ENCODE results near the gene KIRREL1. TPM values are rescaled to one million over a fixed set of nuclear protein-coding genes. Genes with fewer than 3 reads are reported as not detected.

Gene KIRREL1
- total and polyA plus RNA-seq, 2 donors from 2014 or later, result 13.7 to 54.9 TPM

GRCh38 chr1:158121604-158122254 is 128.3 kb downstream of the KIRREL1 start:
- Histone ChIP-seq H3K9me3 (ENCODE audit: control insufficient read depth in 2 of 3, insufficient read depth in 1 of 3, low read length in 3 of 3) (no peaks in the 10 kb centered on the region), H3K4me1 (ENCODE audit: control insufficient read depth in 2 of 3, insufficient read depth in 2 of 3, low read depth in 1 of 3, low read length in 3 of 3) (peaks cover 0 to 10% (median 4%) of the 10 kb centered on the region in 3 donors), H3K36me3 (ENCODE audit: control insufficient read depth in 2 of 3, insufficient read depth in 3 of 3, low read length in 3 of 3) (no peaks in the 10 kb centered on the region), H3K27me3 (ENCODE audit: control insufficient read depth, insufficient read depth, low read length) (no peaks in the 10 kb centered on the region), H3K4me3 (ENCODE audit: low read length in 3 of 3) (no peak overlapping the region), H3K9ac (ENCODE audit: low read length in 3 of 3) (no peak overlapping the region), H3K27ac (ENCODE audit: low read depth in 2 of 2, low read length in 2 of 2) (no peak overlapping the region)
- no peak for FAIRE-seq
- peak; percentile 71 for TF ChIP-seq CTCF (IDR thresholded peaks at IDR 0.05; ENCODE audit: borderline replicate concordance, extremely low read depth, insufficient read depth)
- intact Hi-C loops (cut with DNase I), result loop anchor here (5.0 kb wide), 1 partner anchor 144 kb away; no protein-coding TSS in a partner anchor
- DNase-seq, result peak in 4 of 5 donors; percentile 76 to 88 (median 83)

- no peak overlapping the region for H3K9ac ChIP-seq (ENCODE audit: low read length in 3 of 3)
- intact Hi-C loops (cut with DNase I), result loop anchor here (5.0 kb wide), 1 partner anchor 146 kb away; no protein-coding TSS in a partner anchor
- no peaks in the 10 kb centered on the region for H3K9me3 ChIP-seq (ENCODE audit: control insufficient read depth in 2 of 3, insufficient read depth in 1 of 3, low read length in 3 of 3)
- TF ChIP-seq CTCF (IDR thresholded peaks at IDR 0.05; ENCODE audit: borderline replicate concordance, extremely low read depth, insufficient read depth), result no peak
- H3K4me3 ChIP-seq (ENCODE audit: low read length in 3 of 3), result no peak overlapping the region
- no peaks in the 10 kb centered on the region for H3K27me3 ChIP-seq (ENCODE audit: control insufficient read depth, insufficient read depth, low read length)
- DNase-seq (peak in 4 of 5 donors; percentile 56 to 74 (median 61)), FAIRE-seq (no peak)
- H3K27ac ChIP-seq (ENCODE audit: low read depth in 2 of 2, low read length in 2 of 2), result no peak overlapping the region
- H3K4me1 ChIP-seq (ENCODE audit: control insufficient read depth in 2 of 3, insufficient read depth in 2 of 3, low read depth in 1 of 3, low read length in 3 of 3), result peaks cover 0 to 10% (median 4%) of the 10 kb centered on the region in 3 donors
- no peaks in the 10 kb centered on the region for H3K36me3 ChIP-seq (ENCODE audit: control insufficient read depth in 2 of 3, insufficient read depth in 3 of 3, low read length in 3 of 3)
Measured at GRCh38 chr1:158122833-158123388, 129.5 kb downstream of the KIRREL1 start.

- no peaks in the 10 kb centered on the region for H3K9me3 ChIP-seq (ENCODE audit: control insufficient read depth in 2 of 3, insufficient read depth in 1 of 3, low read length in 3 of 3)
- peak; percentile 71 to 89 (median 87) for DNase-seq
- H3K9ac ChIP-seq (ENCODE audit: low read length in 3 of 3), result no peak overlapping the region
- no peak for FAIRE-seq
- peaks cover 0 to 7% (median 4%) of the 10 kb centered on the region in 3 donors for H3K4me1 ChIP-seq (ENCODE audit: control insufficient read depth in 2 of 3, insufficient read depth in 2 of 3, low read depth in 1 of 3, low read length in 3 of 3)
- H3K27ac ChIP-seq (ENCODE audit: low read depth in 2 of 2, low read length in 2 of 2), result no peak overlapping the region
- H3K27me3 ChIP-seq (ENCODE audit: control insufficient read depth, insufficient read depth, low read length), result no peaks in the 10 kb centered on the region
- no peaks in the 10 kb centered on the region for H3K36me3 ChIP-seq (ENCODE audit: control insufficient read depth in 2 of 3, insufficient read depth in 3 of 3, low read length in 3 of 3)
- intact Hi-C loops (cut with DNase I), result loop anchor here (5.0 kb wide), 1 partner anchor 147 kb away; no protein-coding TSS in a partner anchor
- H3K4me3 ChIP-seq (ENCODE audit: low read length in 3 of 3), result no peak overlapping the region
- no peak for TF ChIP-seq CTCF (IDR thresholded peaks at IDR 0.05; ENCODE audit: borderline replicate concordance, extremely low read depth, insufficient read depth)
Measured at GRCh38 chr1:158124034-158124433, 130.6 kb downstream of the KIRREL1 start.

Data from kidney (tissue), 14 donors.